ENCODE measurements around the gene LRRK1.

DNA sequence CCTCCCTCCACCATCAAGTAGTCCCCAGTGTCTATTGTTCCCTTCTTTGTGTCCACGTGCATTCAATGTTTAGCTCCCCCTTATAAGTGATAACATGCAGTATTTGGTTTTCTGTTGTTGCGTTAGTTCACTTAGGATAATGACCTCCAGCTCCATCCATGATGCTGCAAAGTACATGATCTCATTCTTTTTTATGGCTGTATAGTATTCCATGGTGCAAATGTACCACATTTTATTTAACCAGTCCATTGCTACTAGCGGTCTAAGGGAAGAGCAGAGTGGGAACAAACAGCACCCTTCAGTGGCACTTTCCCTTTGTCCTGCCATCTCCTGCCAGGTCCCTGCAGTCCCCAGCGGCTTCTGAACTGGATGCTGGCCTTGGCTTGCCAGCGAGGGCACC, 69.1 kb downstream of the LRRK1 start:
- TF ChIP-seq, protein P1, sequence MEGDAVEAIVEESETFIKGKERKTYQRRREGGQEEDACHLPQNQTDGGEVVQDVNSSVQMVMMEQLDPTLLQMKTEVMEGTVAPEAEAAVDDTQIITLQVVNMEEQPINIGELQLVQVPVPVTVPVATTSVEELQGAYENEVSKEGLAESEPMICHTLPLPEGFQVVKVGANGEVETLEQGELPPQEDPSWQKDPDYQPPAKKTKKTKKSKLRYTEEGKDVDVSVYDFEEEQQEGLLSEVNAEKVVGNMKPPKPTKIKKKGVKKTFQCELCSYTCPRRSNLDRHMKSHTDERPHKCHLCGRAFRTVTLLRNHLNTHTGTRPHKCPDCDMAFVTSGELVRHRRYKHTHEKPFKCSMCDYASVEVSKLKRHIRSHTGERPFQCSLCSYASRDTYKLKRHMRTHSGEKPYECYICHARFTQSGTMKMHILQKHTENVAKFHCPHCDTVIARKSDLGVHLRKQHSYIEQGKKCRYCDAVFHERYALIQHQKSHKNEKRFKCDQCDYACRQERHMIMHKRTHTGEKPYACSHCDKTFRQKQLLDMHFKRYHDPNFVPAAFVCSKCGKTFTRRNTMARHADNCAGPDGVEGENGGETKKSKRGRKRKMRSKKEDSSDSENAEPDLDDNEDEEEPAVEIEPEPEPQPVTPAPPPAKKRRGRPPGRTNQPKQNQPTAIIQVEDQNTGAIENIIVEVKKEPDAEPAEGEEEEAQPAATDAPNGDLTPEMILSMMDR (IDR thresholded peaks at IDR 0.05; ENCODE audit: borderline replicate concordance, extremely low read depth, low read length, poor library complexity, severe bottlenecking): no peak
- no peak for TF ChIP-seq EZH2 (IDR thresholded peaks at IDR 0.05; ENCODE audit: borderline replicate concordance, low read depth, low read length, severe bottlenecking)
